Middle frontal gyrus (tissue), 1 donor: ENCODE results near the gene SIGLEC11.
"Not testable (repeated sequence)": the region's sequence is repeated elsewhere in the genome, so short reads cannot be mapped to it uniquely, and the experiment has no call there.

Experiments
- DNase-seq: peaks from one replicate; pipeline ENCODE4 v3.0.0-alpha.2; 2015; ENCODE audit warnings: low spot score; ENCODE audit errors: extremely low spot score

Gene SIGLEC11

GRCh38 chr19:49960980-49961379, at the start of gene SIGLEC11:
Gene SIGLEC11, minus strand, starts transcription at chr19:49961172. Its CDS starts 91 bp downstream, at chr19:49961081.
- not testable (repeated sequence) for DNase-seq

GRCh38 chr19:50008532-50008931, 47.6 kb upstream of the SIGLEC11 start:
- no peak for DNase-seq

- DNase-seq: no peak
These were observed 47.0 kb upstream of the SIGLEC11 start for GRCh38 chr19:50007947-50008346.

GRCh38 chr19:50007170-50007569, 46.2 kb upstream of the SIGLEC11 start:
- no peak for DNase-seq

- DNase-seq: no peak
These were observed 44.5 kb upstream of the SIGLEC11 start for GRCh38 chr19:50005428-50005827.

- DNase-seq: peak; percentile 40
These were observed 42.9 kb upstream of the SIGLEC11 start for GRCh38 chr19:50003810-50004419.

GRCh38 chr19:50003254-50003788, 42.3 kb upstream of the SIGLEC11 start:
- DNase-seq: no peak

GRCh38 chr19:50002386-50002960, 41.5 kb upstream of the SIGLEC11 start:
- DNase-seq: no peak

- DNase-seq: no peak
These were observed 40.8 kb upstream of the SIGLEC11 start for GRCh38 chr19:50001775-50002174.

- no peak for DNase-seq
These were observed 40.0 kb upstream of the SIGLEC11 start for GRCh38 chr19:50000841-50001557.

GRCh38 chr19:50000038-50000840, 39.3 kb upstream of the SIGLEC11 start:
- DNase-seq: no peak

- DNase-seq: no peak
These were observed 38.5 kb upstream of the SIGLEC11 start for GRCh38 chr19:49999371-50000010.

- no peak for DNase-seq
These were observed 36.7 kb upstream of the SIGLEC11 start for GRCh38 chr19:49997709-49998108.

GRCh38 chr19:49988433-49988832, 27.5 kb upstream of the SIGLEC11 start:
- peak; percentile 44 for DNase-seq

- DNase-seq: no peak
These were observed 27.0 kb upstream of the SIGLEC11 start for GRCh38 chr19:49988007-49988406.

GRCh38 chr19:49987159-49987698, 26.3 kb upstream of the SIGLEC11 start:
- peak; percentile 32 for DNase-seq

- DNase-seq: no peak
These were observed 25.4 kb upstream of the SIGLEC11 start for GRCh38 chr19:49986354-49986753.

GRCh38 chr19:49985871-49986270, 24.9 kb upstream of the SIGLEC11 start:
- DNase-seq: no peak

GRCh38 chr19:49984491-49984890, 23.5 kb upstream of the SIGLEC11 start:
- no peak for DNase-seq

GRCh38 chr19:49983645-49984229, 22.8 kb upstream of the SIGLEC11 start:
- no peak for DNase-seq
